B cell (primary cell): Measurements from ENCODE around the gene ANKRD62. TPM values are rescaled to one million over a fixed set of nuclear protein-coding genes. Genes with fewer than 3 reads are reported as not detected.
"Not testable (repeated sequence)": the region's sequence is repeated elsewhere in the genome, so short reads cannot be mapped to it uniquely, and the experiment has no call there.

Experiments
- ATAC-seq: fragments of 200-7000 bp; cut with Tn5 transposase; one replicate; pipeline ENCODE4 v1.10.0; 2021; ENCODE audit warnings: low read depth, mild to moderate bottlenecking, moderate number of reproducible peaks, moderate library complexity
- CTCF ChIA-PET: fragments of 350-600 bp; sonication (Branson Sonifier 250); formaldehyde crosslinking; loops from one replicate; lab custom pipeline; 2021; ENCODE audit warnings: antibody characterized with exemption, inconsistent platforms; lab: Charles Lee
- POLR2A ChIA-PET: fragments of 350-600 bp; sonication (Branson Sonifier 250); formaldehyde crosslinking; loops from one replicate; lab custom pipeline; 2021; ENCODE audit warnings: antibody characterized with exemption; lab: Charles Lee
- DNase-seq: peaks from one replicate; pipeline ENCODE4 v3.0.0; 2013
- H2AFZ ChIP-seq: 2 replicates; pipeline ENCODE4 v1.6.1; 2012; ENCODE audit warnings: mild to moderate bottlenecking, low read depth, low read length; ENCODE audit not compliant: insufficient read depth, poor library complexity, severe bottlenecking
- H3K27ac ChIP-seq, 2 donors: 1 replicate in 1 of 2; 2 replicates in 1 of 2; pipeline ENCODE4 v1.5.1; 2012 to 2013; ENCODE audit warnings: low read length in 2 of 2, mild to moderate bottlenecking in 2 of 2, moderate library complexity in 1 of 2
- H3K27me3 ChIP-seq, 4 experiments: fragments of 200-600 bp in 1 of 4; sonication (generic) in 1 of 4; replicated peaks in 1 of 4; 1 replicate in 2 of 4; 2 replicates in 2 of 4; pipeline versions ENCODE4 v1.6.1 to v1.7.0; 2013 to 2016; ENCODE audit warnings: low read length in 3 of 4, mild to moderate bottlenecking in 2 of 4, mixed read lengths in 1 of 4, moderate library complexity in 1 of 4; ENCODE audit not compliant: insufficient read depth in 4 of 4, control insufficient read depth in 3 of 4; ENCODE audit errors: control extremely low read depth in 1 of 4
- H3K36me3 ChIP-seq, 2 experiments: replicated peaks in 1 of 2; 1 replicate in 1 of 2; 2 replicates in 1 of 2; pipeline versions ENCODE4 v1.6.1 to v1.7.1; 2013; ENCODE audit warnings: low read length in 1 of 2; ENCODE audit not compliant: insufficient read depth in 2 of 2, control insufficient read depth in 1 of 2; ENCODE audit errors: control extremely low read depth in 1 of 2, extremely low read depth in 1 of 2
- H3K4me1 ChIP-seq, 2 donors: fragments of 200-600 bp in 1 of 2; sonication (generic) in 1 of 2; 1 replicate in 1 of 2; 2 replicates in 1 of 2; pipeline versions ENCODE4 v1.5.1 to v1.6.1; 2013 to 2017; ENCODE audit warnings: low read length in 2 of 2; ENCODE audit not compliant: control insufficient read depth in 2 of 2, insufficient read depth in 2 of 2
- H3K4me2 ChIP-seq: replicated peaks from 2 replicates; pipeline ENCODE3; 2012; ENCODE audit warnings: mild to moderate bottlenecking, low read depth, low read length; ENCODE audit not compliant: poor library complexity, severe bottlenecking
- H3K4me3 ChIP-seq, 5 experiments: fragments of 200-600 bp in 1 of 5; sonication (generic) in 1 of 5; 1 replicate in 3 of 5; 2 replicates in 2 of 5; pipeline versions ENCODE4 v1.5.1 to v1.7.0; 2011 to 2016; ENCODE audit warnings: low read length in 4 of 5, mild to moderate bottlenecking in 4 of 5, low read depth in 2 of 5, control low read depth in 1 of 5, moderate library complexity in 1 of 5; ENCODE audit not compliant: insufficient read depth in 1 of 5; ENCODE audit errors: control extremely low read depth in 1 of 5, extremely low read depth in 1 of 5
- H3K79me2 ChIP-seq: fragments of 200-600 bp; sonication (generic); one replicate; pipeline ENCODE4 v1.6.0; 2016; ENCODE audit warnings: low read length; ENCODE audit not compliant: control insufficient read depth, insufficient read depth
- H3K9ac ChIP-seq: fragments of 200-600 bp; sonication (generic); 2 replicates; pipeline ENCODE4 v1.6.1; 2017; ENCODE audit warnings: mild to moderate bottlenecking, low read length, moderate library complexity
- H3K9me3 ChIP-seq, 3 donors: one replicate each; pipeline versions ENCODE4 v1.6.1 to v1.7.1; 2013; ENCODE audit warnings: low read length in 2 of 3; ENCODE audit not compliant: control insufficient read depth in 2 of 3, insufficient read depth in 1 of 3; ENCODE audit errors: control extremely low read depth in 1 of 3
- H4K20me1 ChIP-seq: 2 replicates; pipeline ENCODE4 v1.6.0; 2012; ENCODE audit warnings: mild to moderate bottlenecking, low read length; ENCODE audit not compliant: insufficient read depth, control insufficient read depth, poor library complexity, severe bottlenecking
- H3K27ac Mint-ChIP-seq: one replicate; pipeline ENCODE4 v1.8.0; 2021; ENCODE audit warnings: mixed read lengths
- H3K27me3 Mint-ChIP-seq: one replicate; pipeline ENCODE4 v1.8.0; 2021; ENCODE audit warnings: mixed read lengths
- H3K4me1 Mint-ChIP-seq: one replicate; pipeline ENCODE4 v1.8.0; 2021; ENCODE audit warnings: mixed read lengths
- H3K4me3 Mint-ChIP-seq: one replicate; pipeline ENCODE4 v1.8.0; 2021; ENCODE audit warnings: mixed read lengths
- H3K9me3 Mint-ChIP-seq: one replicate; pipeline ENCODE4 v1.8.0; 2022; ENCODE audit warnings: mixed read lengths; ENCODE audit not compliant: insufficient read depth
- CTCF ChIP-seq: fragments of 200-600 bp; IDR thresholded peaks from one replicate; pipeline ENCODE4 v1.8.0; 2022; ENCODE audit warnings: antibody characterized with exemption, mild to moderate bottlenecking
- EZH2 ChIP-seq: IDR thresholded peaks from 2 replicates; pipeline ENCODE4 v1.6.1; 2012; ENCODE audit warnings: borderline replicate concordance, low read depth, mild to moderate bottlenecking, moderate library complexity, low read length; ENCODE audit not compliant: insufficient read depth, poor library complexity, severe bottlenecking
- WGBS: methylation state at CpG from one replicate; pipeline ENCODE4 v1.1.5; 2013; ENCODE audit warnings: missing lambda C conversion rate; ENCODE audit not compliant: insufficient coverage; 5-methylcytosine and 5-hydroxymethylcytosine counted together
- intact Hi-C: fragments of 100-400 bp; cut with micrococcal nuclease; formaldehyde crosslinking; loops from one replicate; pipeline ENCODE4 v1.10.0; 2022
- polyA plus RNA-seq: library from polyadenylated mRNA; depleted of rRNA; stranded (reverse); fragments of >200 nt; gene quantifications from 2 replicates; pipeline ENCODE4 v1.2.3, GENCODE V29; 2012
- total RNA-seq, 2 donors: library from RNA; stranded (reverse); fragments of 120-200 nt in 1 of 2; gene quantifications; 1 replicate in 1 of 2; 2 replicates in 1 of 2; pipeline versions ENCODE4 v1.2.3 to v1.2.4, GENCODE V29; 2013 to 2022

Gene ANKRD62
- total and polyA plus RNA-seq, 2 donors (not counting 1 experiment from before 2014, with no cell fraction given) = not detected

- Histone ChIP-seq H2AFZ (no peak overlapping the region), H3K79me2 (no peaks in the 10 kb centered on the region), H4K20me1 (no peaks in the 10 kb centered on the region), H3K4me1 (no peaks in the 10 kb centered on the region), H3K36me3 (no peaks in the 10 kb centered on the region), H3K4me2 (no peak overlapping the region), H3K4me3 (no peak overlapping the region), H3K9ac (no peak overlapping the region), H3K27ac (no peak overlapping the region), H3K9me3 (peaks cover 0 to 7% (median 0%) of the 10 kb centered on the region in 3 donors), H3K27me3 (no peaks in the 10 kb centered on the region)
- H3K4me1 Mint-ChIP-seq = no peaks in the 10 kb centered on the region
- intact Hi-C loops = no loop called here
- ChIA-PET POLR2A (interaction anchor here (0.5 kb wide), 1 partner anchor 17 kb away, joined by 7 read pairs; no protein-coding TSS in a partner anchor), CTCF (no interaction called here)
- H3K27me3 Mint-ChIP-seq = peaks cover 2% of the 10 kb centered on the region
- 97% methylated on average over 47 of the region's 47 CpGs for WGBS
- DNase-seq (no peak), ATAC-seq (peak; percentile 14)
- no peaks in the 10 kb centered on the region for H3K9me3 Mint-ChIP-seq
- H3K4me3 Mint-ChIP-seq = no peak overlapping the region
- no peak for TF ChIP-seq EZH2
- no peak for TF ChIP-seq CTCF
- H3K27ac Mint-ChIP-seq = no peak overlapping the region
Measured at GRCh38 chr18:12066910-12067511, 26.6 kb upstream of the ANKRD62 start.

DNA sequence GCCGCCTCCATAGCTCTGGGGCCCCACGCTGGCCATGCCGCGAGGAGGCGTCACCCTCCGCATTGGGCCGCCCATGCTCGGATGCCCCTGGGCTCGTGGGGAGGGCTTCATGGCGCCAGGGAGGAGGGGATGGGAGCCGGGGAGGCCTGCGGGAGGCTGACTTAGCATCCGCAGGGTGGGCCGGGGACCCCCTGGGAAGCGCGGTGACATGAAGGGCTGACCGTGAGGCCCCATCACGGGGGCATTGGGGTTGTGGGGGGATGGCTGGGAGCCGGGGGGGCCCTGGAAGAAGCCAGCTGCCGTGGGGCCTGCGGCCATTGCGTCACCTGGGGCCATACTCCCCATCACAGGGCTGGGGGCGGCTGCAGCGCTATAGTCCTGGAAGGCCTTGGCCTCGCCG, 26.0 kb upstream of the ANKRD62 start:
- H3K27ac ChIP-seq = no peak overlapping the region
- 97% methylated on average over 21 of the region's 26 CpGs for WGBS
- no peaks in the 10 kb centered on the region for H3K36me3 ChIP-seq
- no peaks in the 10 kb centered on the region for H3K9me3 Mint-ChIP-seq
- ATAC-seq = no peak
- H3K4me2 ChIP-seq = no peak overlapping the region
- TF ChIP-seq EZH2 = no peak
- no peak for TF ChIP-seq CTCF
- CTCF ChIA-PET = no interaction called here
- no peaks in the 10 kb centered on the region for H3K4me1 ChIP-seq
- H4K20me1 ChIP-seq = no peaks in the 10 kb centered on the region
- H3K4me3 ChIP-seq = no peak overlapping the region
- no peak overlapping the region for H3K9ac ChIP-seq
- POLR2A ChIA-PET = no interaction called here
- H3K9me3 ChIP-seq = peaks cover 0 to 7% (median 0%) of the 10 kb centered on the region in 3 donors
- peaks cover 2% of the 10 kb centered on the region for H3K27me3 Mint-ChIP-seq
- peak; percentile 1 for DNase-seq
- no peaks in the 10 kb centered on the region for H3K4me1 Mint-ChIP-seq
- no peaks in the 10 kb centered on the region for H3K79me2 ChIP-seq
- H2AFZ ChIP-seq = no peak overlapping the region
- no peak overlapping the region for H3K27ac Mint-ChIP-seq
- intact Hi-C loops = no loop called here
- no peaks in the 10 kb centered on the region for H3K27me3 ChIP-seq
- H3K4me3 Mint-ChIP-seq = no peak overlapping the region

GRCh38 chr18:12068316-12068949, 25.2 kb upstream of the ANKRD62 start:
- H2AFZ ChIP-seq, H3K4me3 ChIP-seq, H3K27me3 Mint-ChIP-seq, H3K27ac ChIP-seq, H3K27me3 ChIP-seq, H3K27ac Mint-ChIP-seq, H3K9ac ChIP-seq, H4K20me1 ChIP-seq, H3K4me1 Mint-ChIP-seq, H3K9me3 Mint-ChIP-seq, H3K4me3 Mint-ChIP-seq, H3K36me3 ChIP-seq, H3K9me3 ChIP-seq, H3K4me1 ChIP-seq, POLR2A ChIA-PET, H3K79me2 ChIP-seq, ATAC-seq, H3K4me2 ChIP-seq, intact Hi-C loops: not testable (repeated sequence)
- CTCF ChIA-PET = interaction anchor here (1.5 kb wide), 1 partner anchor 30 kb away, joined by 3 read pairs; no protein-coding TSS in a partner anchor
- peak; percentile 3 for DNase-seq
- WGBS = 97% methylated on average over 24 of the region's 44 CpGs
